ENCODE results near the gene GRIA4.
"Not testable (repeated sequence)": the region's sequence is repeated elsewhere in the genome, so short reads cannot be mapped to it uniquely, and the experiment has no call there.

Gene GRIA4

GRCh38 chr11:105933695-105934094 lies 323.8 kb downstream of the GRIA4 start:
- no peak for DNase-seq

GRCh38 chr11:105935791-105936190 lies 325.9 kb downstream of the GRIA4 start:
- DNase-seq, result no peak

- DNase-seq, result no peak
Measured at GRCh38 chr11:105937331-105937730, 327.5 kb downstream of the GRIA4 start.

- no peak for DNase-seq
Measured at GRCh38 chr11:105937738-105938137, 327.9 kb downstream of the GRIA4 start.

- DNase-seq, result no peak
Measured at GRCh38 chr11:105942921-105943320, 333.0 kb downstream of the GRIA4 start.

GRCh38 chr11:105948918-105949590 lies 339.2 kb downstream of the GRIA4 start:
- no peak for DNase-seq

- DNase-seq, result no peak
Measured at GRCh38 chr11:105953886-105954285, 344.0 kb downstream of the GRIA4 start.

GRCh38 chr11:105960252-105961245 lies 350.7 kb downstream of the GRIA4 start:
- no peak for DNase-seq

GRCh38 chr11:105968021-105968697 lies 358.3 kb downstream of the GRIA4 start:
- DNase-seq, result no peak

GRCh38 chr11:105969756-105970155 lies 359.9 kb downstream of the GRIA4 start:
- no peak for DNase-seq

GRCh38 chr11:105975128-105975527 lies 365.3 kb downstream of the GRIA4 start:
- no peak for DNase-seq

- DNase-seq, result no peak
Measured at GRCh38 chr11:105979997-105980703, 370.3 kb downstream of the GRIA4 start.

GRCh38 chr11:105986554-105986953 lies 376.7 kb downstream of the GRIA4 start:
- no peak for DNase-seq

GRCh38 chr11:105988197-105988596 lies 378.3 kb downstream of the GRIA4 start:
- no peak for DNase-seq

GRCh38 chr11:105989124-105989523 lies 379.3 kb downstream of the GRIA4 start:
- no peak for DNase-seq

- DNase-seq, result no peak
Measured at GRCh38 chr11:105991888-105992287, 382.0 kb downstream of the GRIA4 start.

- DNase-seq, result no peak
Measured at GRCh38 chr11:106001304-106002012, 391.6 kb downstream of the GRIA4 start.

GRCh38 chr11:106003094-106003493 lies 393.2 kb downstream of the GRIA4 start:
- DNase-seq, result not testable (repeated sequence)

GRCh38 chr11:106011481-106011880 lies 401.6 kb downstream of the GRIA4 start:
- no peak for DNase-seq

GRCh38 chr11:106012744-106013143 lies 402.9 kb downstream of the GRIA4 start:
- no peak for DNase-seq

GRCh38 chr11:106014035-106014434 lies 404.2 kb downstream of the GRIA4 start:
- DNase-seq, result no peak

GRCh38 chr11:106014620-106015019 lies 404.7 kb downstream of the GRIA4 start:
- no peak for DNase-seq

Measured in CD4-positive, alpha-beta T cell treated with Interleukin-4 for 1 hour (primary cell).